Tibial artery (tissue), 4 donors: ENCODE measurements around the gene MPZL3.
A peak's percentile ranks its signal among the peaks of the same experiment; 100 is the strongest.

Experiments used
- DNase-seq, 2 donors: peaks; one replicate each; pipeline ENCODE4 v3.0.0-alpha.2; 2019
- H3K27ac ChIP-seq, 2 donors: fragments of 200-600 bp; sonication (generic) in 1 of 2; 1 replicate in 1 of 2; 2 replicates in 1 of 2; pipeline ENCODE4 v1.5.1; 2018 to 2019; ENCODE audit warnings: mild to moderate bottlenecking in 1 of 2
- H3K27me3 ChIP-seq, 2 donors: fragments of 200-600 bp; sonication (generic) in 1 of 2; one replicate each; pipeline versions ENCODE4 v1.5.1 to v1.6.0; 2016 to 2019
- H3K36me3 ChIP-seq, 3 donors: fragments of 200-600 bp; sonication (generic) in 2 of 3; one replicate each; pipeline ENCODE4 v1.5.1; 2016 to 2019; ENCODE audit warnings: mild to moderate bottlenecking in 2 of 3
- H3K4me1 ChIP-seq, 4 donors: fragments of 200-600 bp; sonication (generic) in 2 of 4; 1 replicate in 3 of 4; 2 replicates in 1 of 4; pipeline ENCODE4 v1.5.1; 2016 to 2019
- H3K4me3 ChIP-seq, 2 donors: fragments of 200-600 bp; sonication (generic) in 1 of 2; 1 replicate in 1 of 2; 2 replicates in 1 of 2; pipeline ENCODE4 v1.5.1; 2018 to 2019; ENCODE audit warnings: mild to moderate bottlenecking in 2 of 2
- H3K9me3 ChIP-seq, 3 donors: fragments of 200-600 bp; sonication (generic) in 1 of 3; one replicate each; pipeline ENCODE4 v1.5.1; 2016 to 2019
- CTCF ChIP-seq, 2 experiments: fragments of 200-600 bp in 1 of 2; fragments of 450-650 bp in 1 of 2; IDR thresholded peaks; one replicate each; pipeline ENCODE4 v1.5.1; 2017 to 2019; ENCODE audit warnings: antibody characterized with exemption in 2 of 2, mild to moderate bottlenecking in 1 of 2, moderate library complexity in 1 of 2
- intact Hi-C: fragments of 100-400 bp; cut with DNase I; formaldehyde crosslinking; loops from one replicate; pipeline ENCODE4 v1.15.0; 2023; ENCODE audit warnings: low total_unique reads

The MPZL3 gene

GRCh38 chr11:118291477-118292135 lies 39.4 kb upstream of the MPZL3 start:
- intact Hi-C loops = no loop called here
- Histone ChIP-seq H3K4me1 (no peaks in the 10 kb centered on the region), H3K27me3 (peaks cover 0 to 5% of the 10 kb centered on the region in 2 donors), H3K9me3 (no peaks in the 10 kb centered on the region), H3K27ac (no peak overlapping the region), H3K36me3 (no peaks in the 10 kb centered on the region), H3K4me3 (no peak overlapping the region)
- no peak for TF ChIP-seq CTCF (IDR thresholded peaks at IDR 0.05)
- DNase-seq = no peak

GRCh38 chr11:118290923-118291322 lies 38.8 kb upstream of the MPZL3 start:
- Histone ChIP-seq H3K4me3 (no peak overlapping the region), H3K9me3 (no peaks in the 10 kb centered on the region), H3K27ac (no peak overlapping the region), H3K4me1 (no peaks in the 10 kb centered on the region), H3K36me3 (no peaks in the 10 kb centered on the region), H3K27me3 (peaks cover 0 to 5% of the 10 kb centered on the region in 2 donors)
- peak in 1 of 2 donors; percentile 20 for DNase-seq
- intact Hi-C loops = no loop called here
- no peak for TF ChIP-seq CTCF (IDR thresholded peaks at IDR 0.05)

GRCh38 chr11:118289401-118289800 lies 37.2 kb upstream of the MPZL3 start:
- peaks cover 0 to 5% of the 10 kb centered on the region in 2 donors for H3K27me3 ChIP-seq
- no peak for DNase-seq
- TF ChIP-seq CTCF (IDR thresholded peaks at IDR 0.05) = no peak
- H3K27ac ChIP-seq = no peak overlapping the region
- H3K4me3 ChIP-seq = no peak overlapping the region
- no peaks in the 10 kb centered on the region for H3K9me3 ChIP-seq
- no peaks in the 10 kb centered on the region for H3K4me1 ChIP-seq
- intact Hi-C loops = no loop called here
- no peaks in the 10 kb centered on the region for H3K36me3 ChIP-seq

- no peak overlapping the region for H3K27ac ChIP-seq
- H3K4me3 ChIP-seq = no peak overlapping the region
- no peak for TF ChIP-seq CTCF (IDR thresholded peaks at IDR 0.05)
- no peaks in the 10 kb centered on the region for H3K36me3 ChIP-seq
- H3K27me3 ChIP-seq = peaks cover 0 to 7% of the 10 kb centered on the region in 2 donors
- DNase-seq = no peak
- no peaks in the 10 kb centered on the region for H3K4me1 ChIP-seq
- no peaks in the 10 kb centered on the region for H3K9me3 ChIP-seq
- intact Hi-C loops = no loop called here
Observed at GRCh38 chr11:118287006-118287405, 34.8 kb upstream of the MPZL3 start.

GRCh38 chr11:118286545-118286944 lies 34.4 kb upstream of the MPZL3 start:
- Histone ChIP-seq H3K36me3 (no peaks in the 10 kb centered on the region), H3K9me3 (no peaks in the 10 kb centered on the region), H3K4me3 (no peak overlapping the region), H3K27ac (no peak overlapping the region), H3K27me3 (peaks cover 0 to 3% of the 10 kb centered on the region in 2 donors), H3K4me1 (no peaks in the 10 kb centered on the region)
- DNase-seq = no peak
- intact Hi-C loops = no loop called here
- TF ChIP-seq CTCF (IDR thresholded peaks at IDR 0.05) = no peak
